Stimulated activated naive CD4-positive, alpha-beta T cell treated with Interleukin-2 at 50 U/mL for 16 hours (primary cell): ENCODE results near the gene SPON2.

ENCODE experiments used
- DNase-seq: peaks from one replicate; lab custom pipeline; 2025; lab: John Stamatoyannopoulos, UW

The SPON2 gene

DNA sequence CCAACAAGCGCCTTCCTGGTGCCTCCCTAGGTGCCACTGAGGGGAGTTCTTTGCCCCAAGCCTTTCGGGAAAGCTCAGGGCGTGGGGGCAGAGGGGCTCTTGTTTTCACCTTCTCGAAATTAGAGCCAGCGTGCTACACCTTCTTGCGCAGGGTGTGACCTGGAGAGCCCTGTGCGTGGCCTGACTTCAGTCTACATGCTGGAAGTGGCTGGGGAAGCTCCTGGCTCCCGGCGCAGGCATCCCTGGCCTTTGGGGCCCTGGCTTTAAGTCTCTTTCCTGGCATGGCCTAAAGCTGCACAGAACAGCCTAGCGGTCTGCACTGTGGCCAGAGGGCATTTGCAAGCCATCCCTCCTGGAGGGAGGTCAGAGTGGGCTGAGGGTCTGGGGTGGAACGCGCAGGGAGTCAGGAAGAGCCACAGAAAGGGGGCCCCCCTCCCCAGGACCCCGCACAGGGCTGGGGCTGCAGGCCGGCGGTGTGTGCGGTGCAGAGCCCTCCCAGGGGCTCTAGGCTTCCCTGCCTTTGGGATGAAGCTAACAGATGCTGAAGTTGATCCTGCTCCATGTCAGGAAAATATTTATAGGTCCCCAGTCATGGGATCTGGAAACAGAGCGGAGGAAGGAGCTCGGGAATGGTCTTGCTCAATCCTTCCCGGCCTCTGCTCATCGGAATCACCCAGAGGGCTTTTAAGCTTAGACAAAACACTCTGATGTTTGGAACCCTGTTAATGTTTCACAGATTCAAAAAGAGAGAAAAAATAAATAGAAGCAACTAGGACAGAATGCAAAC lies 781 bp upstream of the SPON2 start:
- no peak for DNase-seq

DNA sequence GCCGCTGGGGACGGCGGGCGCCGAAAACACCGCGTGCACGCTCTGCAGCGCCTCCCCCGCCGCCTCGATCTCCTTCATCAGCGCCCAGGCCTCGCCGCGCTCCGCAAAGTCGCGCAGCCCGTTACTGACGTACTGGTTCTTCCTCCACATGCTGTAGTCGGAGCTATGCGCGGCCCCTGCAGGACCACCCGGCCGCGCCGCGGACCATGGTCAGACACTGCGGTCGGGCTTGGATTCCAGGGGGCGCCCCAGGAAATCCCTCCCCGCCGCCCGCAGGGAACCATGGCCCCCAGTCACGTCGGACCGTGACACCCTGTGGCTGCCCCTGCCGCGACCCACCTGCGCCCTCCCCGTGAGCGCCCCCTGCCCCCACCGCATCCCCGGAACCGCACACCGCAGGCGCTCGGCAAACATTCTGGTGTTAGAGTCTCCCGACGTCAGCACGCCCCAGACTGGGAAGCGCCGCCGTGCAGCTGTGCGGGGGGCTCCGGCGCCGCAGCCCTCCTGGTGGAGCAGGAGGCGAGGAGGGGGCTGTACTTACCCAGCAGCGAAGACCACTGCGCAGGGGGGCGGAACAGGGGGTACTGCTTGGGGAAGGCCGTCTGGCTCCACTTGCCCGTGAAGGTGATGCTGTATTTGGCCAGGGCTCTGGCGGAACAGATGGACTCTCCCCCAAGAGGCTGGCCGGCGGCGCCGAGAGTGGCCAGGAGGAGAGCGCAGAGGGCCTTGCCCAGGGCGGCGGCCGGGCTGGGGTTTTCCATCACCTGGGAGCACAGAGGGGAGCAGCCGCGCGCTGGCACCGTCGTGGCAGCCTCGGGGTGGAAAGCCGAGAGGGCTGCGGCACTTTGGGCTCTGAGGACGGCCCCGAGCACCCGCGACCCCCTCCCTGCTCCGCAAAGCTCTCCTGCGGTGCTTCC lies 814 bp downstream of the SPON2 start:
- peak; percentile 51 for DNase-seq

DNA sequence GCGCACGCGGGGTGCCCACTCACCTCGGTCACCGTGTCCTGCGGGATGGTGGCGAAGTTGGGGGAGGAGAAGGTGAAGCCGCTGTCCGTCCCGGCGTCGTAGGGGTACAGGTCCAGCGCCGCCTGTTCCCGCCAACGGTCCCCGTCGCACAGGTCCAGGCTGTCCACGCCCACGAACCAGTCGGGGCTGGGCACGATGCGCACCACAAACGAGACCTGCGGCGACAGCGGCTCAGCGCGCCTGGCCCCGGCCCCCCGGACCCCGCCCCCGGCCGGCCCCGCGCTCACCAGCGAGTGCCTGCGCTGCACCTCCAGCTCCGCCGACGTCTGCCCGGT lies 1.4 kb downstream of the SPON2 start:
- DNase-seq: no peak

DNA sequence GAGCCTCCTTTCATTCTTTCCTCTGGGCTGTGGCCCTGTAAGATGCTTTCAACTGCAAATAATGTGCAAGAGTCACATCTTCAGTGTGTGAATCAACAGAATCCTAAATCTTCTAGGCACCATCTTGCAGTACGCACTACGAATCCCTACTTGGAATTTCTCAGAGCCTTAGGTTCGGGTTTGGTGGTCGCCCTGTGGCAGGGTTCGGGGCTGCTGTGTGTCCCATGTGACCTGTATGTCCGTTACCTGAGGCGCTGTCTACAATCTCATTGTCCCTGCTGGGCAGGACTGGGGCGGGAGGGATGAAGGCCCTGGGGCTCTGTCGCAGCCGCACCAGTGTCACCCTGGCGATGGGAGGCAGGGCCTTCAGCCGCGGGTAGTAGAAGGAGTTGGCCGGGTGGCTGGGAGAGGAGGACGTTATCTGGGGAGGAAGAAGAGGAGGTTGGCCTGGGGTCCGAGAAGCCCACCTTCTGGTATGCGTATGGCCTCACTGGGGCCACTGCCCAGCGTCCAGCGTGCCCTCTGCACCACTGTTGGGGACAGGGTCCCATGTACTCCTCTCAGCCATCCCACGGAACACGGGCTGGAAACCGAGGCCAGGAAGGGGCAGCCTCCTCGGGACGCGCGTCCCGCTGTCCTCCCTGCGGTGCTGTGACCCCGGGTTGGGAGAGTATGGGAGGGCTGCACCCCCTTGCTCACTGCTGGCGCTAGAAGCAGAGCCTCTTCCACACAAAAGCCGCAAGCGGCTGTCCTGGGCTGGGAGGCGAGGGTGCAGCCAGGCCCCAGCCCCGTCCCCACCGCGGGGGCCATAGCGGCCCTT lies 2.0 kb downstream of the SPON2 start:
- DNase-seq: no peak

DNA sequence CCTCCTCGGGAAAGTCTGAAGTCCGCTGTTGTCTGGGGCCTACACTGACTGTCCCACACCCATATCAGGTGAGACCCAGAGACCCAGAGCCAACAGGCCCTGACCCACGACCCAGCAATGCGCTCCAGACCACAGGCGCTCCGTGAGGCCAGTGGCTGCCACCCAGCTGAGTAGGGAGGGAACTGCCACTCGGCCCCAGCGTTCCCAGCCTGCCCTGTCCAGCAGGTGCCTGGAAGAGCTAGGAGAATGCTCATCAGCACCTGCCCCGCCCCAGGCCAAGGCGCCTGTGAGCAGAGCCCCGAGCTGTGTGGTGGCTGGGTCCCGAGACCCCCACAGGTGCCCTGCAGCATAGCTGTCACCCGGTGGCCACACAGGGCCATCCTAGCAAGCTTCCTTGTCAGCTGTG lies 2.7 kb downstream of the SPON2 start:
- no peak for DNase-seq

DNA sequence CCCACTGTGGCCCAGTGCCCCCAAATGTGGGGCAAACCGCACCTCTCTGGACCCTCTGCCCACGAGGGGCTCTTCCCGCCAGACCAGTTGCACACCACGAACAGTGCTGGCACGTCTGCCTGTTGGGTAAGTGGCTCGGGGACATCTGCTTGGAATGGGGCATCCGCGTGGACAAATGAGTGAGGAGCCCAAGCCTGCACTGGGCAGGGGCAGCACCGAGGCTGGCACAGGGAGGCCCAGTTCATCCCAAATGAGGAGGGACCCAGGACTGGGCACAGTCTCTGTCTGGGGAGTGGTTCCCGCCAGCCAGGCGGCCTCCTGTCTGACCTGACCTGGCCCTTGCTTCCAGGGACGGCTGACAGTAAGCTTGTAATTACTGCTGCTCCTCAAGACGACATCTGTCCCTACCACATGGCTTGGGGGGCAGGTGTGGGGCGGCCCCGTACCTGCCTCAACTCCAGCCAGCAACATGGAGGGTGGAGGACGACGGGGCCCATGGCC lies 3.2 kb downstream of the SPON2 start:
- DNase-seq: no peak

DNA sequence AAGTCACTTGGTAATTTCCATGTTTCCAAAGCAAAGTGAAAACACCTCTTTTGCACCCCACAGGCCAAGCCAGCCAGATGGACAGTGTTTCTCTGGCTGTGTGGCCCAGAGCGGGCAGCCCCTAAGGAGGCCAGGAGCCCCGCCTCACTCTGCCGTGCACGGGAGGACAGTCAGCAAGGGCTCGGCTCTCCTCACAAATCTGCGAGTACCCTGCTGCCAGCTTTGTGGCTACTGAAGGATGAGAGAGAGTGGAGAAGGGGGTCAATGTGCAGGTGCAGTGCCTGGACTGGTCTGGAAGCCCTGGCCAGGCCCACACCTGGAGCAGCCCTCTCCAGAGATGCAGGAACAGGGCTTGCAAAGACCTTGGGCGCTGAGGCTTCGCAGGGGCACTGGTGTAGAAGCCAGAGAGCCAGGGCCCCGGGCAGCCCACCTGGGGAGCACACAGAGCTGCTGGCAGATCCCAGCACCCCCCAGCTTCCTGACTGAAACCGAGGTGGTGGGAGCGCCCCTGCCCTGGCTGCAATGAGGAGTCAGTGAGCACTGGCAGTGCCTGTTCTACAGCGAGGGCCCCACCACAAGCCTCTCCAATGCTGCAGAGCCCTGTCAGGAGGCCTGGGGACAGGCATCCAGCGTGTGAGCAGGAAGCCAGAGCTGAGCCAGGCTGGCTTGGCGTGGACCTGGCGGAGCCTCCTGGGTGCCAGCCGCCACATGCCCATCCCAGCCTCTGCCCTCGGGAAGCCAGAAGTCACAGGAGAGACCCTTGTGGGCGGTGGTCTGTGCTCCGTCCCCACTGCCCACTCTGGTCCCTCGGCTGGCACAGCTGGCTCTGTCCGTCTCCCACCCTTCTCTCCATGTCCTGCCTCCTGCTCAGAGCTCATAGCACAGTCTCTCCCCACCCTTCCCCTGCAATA lies 3.9 kb downstream of the SPON2 start:
- no peak for DNase-seq

DNA sequence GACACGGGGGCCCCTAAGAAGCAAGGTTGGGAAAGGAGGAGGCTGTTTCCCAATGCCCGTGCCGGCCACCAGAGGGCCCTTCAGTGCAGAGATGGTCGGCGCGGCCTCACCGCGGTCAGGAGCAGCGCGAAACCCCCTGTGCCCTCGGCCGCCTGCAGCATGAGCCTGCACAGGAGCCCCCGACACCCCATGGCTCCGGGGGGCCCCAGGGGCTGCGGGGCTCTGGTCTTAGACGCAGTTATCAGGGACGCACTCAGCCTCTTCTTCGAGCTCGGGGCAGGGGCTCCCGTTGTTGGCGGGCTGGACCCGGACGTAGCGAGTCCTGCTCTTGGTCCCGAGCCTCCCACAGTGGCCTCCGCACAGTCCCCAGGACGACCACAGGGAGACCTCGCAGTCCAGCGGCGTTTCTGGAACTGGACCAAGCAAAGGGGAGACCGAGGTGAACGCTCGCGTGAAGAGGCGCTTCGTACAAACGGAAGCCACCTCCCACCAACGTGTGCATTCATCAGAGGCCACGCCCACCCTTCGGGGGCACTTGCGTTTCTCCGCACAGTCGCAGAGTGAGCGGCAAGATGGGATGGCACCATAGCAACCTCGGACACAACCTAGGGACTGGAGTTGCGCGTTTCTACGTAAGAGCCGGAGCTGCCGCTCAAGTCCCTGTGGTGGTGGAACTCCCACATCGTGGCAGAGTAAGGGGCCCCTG lies 5.0 kb downstream of the SPON2 start:
- peak; percentile 87 for DNase-seq

DNA sequence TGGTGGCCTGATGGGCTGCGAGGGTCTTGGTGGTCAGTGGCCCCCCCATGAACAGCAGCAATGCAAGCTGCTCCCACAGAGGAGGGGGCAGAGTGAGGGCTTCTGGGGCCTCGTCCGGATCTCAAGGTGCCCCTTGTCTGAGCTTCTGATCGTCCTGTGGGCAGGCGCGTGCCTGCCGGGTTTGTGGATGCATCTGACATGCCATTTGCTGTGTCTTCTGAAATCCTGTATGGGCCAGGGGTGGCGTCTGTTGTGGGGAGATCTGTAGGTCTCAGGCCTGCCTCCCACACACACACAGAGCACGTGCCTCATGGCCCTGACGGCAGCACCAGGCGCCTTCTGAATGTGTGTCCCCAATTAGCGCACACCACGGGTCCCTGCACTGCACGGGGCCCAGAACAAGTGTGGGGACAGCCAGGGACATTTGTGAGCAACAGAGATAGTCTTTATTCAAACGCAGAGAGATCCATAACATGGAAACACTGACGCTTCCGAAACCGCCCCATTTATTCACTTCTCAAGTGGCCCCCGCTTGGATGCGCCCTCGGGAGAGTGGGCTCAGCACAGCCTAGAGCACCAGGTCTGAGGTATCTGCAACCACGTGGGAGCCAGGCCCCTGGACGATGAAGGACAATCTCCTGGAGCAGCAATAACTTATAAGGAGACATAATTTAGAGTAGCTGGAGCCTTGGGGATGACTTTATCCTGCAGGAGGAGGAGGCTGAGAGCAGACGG lies 5.7 kb downstream of the SPON2 start:
- no peak for DNase-seq

DNA sequence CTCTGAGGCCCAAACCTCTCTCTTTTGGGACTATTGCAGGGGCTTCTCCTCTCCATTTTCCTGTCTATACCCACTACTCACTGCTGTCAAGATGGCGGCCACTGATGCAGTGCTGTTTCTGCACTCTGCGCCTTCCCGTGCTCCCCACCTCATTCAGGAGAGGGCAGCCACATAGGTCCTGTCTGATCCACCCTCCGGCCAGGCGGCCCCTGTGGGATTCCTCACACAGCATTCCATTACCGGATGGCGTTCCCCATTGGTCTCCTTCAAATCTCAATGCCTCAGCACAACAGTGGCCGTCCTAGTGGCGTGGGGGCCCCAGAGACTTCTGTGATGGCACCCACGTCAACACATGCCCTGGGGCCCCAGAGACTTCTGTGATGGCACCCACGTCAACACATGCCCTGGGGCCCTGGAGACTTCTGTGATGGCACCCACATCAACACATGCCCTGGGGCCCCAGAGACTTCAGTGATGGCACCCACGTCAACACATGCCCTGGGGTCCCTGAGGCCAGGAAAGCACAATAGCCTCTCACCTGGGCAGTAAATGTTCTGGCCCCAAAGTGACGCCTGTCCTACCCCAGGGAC lies 7.3 kb downstream of the SPON2 start:
- no peak for DNase-seq

DNA sequence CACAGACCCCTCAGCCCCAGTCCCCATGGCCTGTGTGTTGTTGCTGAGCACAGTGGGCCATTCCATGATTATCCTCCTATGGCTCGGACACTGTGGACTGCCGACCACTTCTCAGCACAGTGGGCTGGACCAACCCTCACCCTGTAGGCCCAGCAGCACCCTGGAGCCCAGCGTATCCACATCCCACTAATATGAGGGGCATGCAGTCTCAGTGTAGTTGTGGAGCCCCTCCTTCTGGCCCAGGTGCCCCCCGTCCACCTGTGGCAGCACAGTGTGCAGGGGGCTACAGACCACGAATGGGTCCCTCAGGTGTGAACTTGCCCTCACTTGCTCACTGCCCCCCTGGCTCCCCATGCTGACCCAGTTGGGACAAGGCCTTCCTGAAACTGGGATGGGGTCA lies 7.9 kb downstream of the SPON2 start:
- no peak for DNase-seq

DNA sequence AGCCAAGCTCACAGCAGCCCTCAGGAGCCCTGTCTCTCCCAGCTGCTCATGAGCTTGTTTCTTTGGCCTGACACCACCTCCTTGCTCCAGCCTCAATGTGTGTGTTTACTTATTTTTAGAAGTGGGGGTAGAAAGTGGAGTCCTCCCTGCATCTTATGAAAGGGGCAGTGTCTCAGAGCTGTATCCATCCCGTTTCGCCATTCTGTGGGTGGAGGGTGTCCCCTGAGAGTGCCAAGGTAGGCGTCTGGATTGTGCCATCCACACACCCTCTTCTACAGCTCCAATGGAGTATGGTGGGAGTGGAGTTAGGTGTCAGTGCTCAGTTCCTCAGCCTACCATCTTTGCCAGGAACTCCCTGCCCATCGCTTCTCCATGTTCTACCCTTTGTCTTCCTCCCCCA lies 8.3 kb downstream of the SPON2 start:
- DNase-seq: no peak

DNA sequence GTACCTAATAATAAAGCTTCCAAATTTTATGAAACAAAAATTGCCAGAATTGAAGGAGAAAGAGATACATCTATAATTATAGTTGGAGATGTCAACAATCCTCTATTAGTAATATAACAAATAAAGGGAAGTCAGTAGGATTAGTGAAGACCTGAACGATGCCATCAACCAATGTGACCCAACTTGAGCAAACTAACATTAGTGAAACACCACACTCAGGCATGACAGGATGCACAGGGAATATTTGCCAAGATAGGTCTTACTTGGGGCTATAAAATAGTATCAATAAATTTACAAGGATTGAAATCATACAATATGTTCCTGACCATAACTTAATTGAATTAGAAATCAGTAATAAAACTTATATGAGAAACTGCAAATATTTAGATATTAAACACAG lies 12.0 kb downstream of the SPON2 start:
- no peak for DNase-seq

DNA sequence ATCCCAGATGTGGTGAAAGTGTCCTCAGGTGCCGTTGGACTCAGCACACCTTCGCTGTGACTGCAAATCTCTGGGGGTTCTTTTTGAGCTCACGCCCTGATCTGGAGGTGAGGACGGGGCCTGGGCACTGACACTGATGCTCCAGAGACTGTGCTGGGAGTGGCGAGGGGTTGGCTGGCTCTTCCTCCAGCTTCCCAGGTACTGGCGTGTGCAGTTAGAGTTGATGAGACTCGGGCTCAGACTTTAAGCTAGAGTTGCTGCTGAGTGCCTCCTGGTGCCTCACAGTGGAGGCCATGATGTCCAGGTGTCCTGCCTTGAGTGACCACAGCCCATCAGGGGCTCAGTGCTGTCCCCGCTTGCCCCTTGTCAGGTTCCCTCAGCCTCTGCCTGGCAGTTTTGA lies 16.3 kb downstream of the SPON2 start:
- DNase-seq: no peak

DNA sequence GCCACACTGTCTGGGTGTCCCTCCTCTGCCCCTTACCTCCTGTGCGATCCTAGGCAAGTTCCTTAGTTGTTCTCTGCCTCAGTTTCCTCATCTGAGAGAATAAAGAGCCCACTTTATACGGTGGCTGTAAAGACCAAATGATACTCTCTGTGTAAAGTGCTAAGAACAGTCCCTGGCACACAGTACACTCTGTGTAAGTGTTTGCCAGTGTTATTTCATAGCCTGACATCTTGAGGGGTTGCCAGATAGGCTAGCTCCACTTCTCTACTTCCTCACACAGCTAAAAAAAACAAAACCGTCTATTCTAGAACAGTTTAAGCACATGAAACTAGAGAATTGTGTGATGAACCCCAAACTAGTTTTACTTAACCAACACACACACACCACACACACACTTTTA lies 17.1 kb downstream of the SPON2 start:
- DNase-seq: no peak

DNA sequence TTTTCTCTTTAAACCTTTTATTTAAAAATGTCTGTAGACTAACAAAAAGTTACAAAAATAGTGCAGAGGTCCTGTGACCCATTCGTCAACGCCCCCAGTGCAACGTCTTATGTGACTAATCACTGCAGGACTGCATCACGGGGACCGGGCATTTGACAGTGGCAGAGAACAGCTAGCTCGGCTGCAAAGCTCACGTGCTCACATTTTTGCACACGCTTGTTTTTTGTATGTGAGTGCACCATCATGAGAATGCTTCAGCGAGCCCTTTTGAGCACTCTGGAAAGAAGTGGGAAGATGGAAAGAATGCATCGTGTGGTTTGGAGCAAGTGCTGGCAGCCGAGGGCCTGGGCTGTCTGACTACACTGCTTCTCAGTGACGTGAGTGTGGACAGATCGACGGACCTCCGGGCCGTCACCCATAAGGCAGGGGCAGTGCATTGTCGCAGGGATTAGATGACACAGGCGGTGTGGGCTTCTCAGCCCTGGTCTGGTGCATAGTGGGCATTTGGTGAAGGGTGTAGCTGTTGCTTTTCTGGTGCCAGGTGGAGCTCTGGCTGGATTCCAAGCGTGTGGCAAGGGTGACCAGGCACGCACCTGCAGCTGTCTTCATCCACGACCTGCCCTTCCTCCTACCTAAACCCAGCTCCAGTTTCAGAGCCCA lies 17.7 kb downstream of the SPON2 start:
- DNase-seq: no peak

DNA sequence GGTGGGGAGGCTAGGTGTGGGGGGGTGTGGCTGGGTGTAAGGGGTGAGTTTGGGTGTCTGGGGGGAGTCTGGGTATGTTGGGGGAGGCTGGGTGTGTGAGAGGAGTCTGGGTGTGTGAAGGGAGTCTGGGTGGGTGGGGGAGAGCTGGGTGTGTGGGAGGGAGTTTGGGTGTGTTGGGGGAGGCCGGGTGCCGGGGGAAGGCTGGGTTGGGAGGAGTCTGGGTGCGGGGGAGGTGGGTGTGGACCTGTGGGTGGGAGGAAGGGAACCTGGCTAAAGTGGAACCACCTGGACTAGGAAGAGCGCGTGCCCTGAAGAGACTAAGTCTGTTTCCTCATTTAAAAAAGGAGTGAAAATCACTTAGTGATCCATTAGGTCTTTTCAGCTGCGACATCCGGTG lies 18.3 kb downstream of the SPON2 start:
- no peak for DNase-seq

DNA sequence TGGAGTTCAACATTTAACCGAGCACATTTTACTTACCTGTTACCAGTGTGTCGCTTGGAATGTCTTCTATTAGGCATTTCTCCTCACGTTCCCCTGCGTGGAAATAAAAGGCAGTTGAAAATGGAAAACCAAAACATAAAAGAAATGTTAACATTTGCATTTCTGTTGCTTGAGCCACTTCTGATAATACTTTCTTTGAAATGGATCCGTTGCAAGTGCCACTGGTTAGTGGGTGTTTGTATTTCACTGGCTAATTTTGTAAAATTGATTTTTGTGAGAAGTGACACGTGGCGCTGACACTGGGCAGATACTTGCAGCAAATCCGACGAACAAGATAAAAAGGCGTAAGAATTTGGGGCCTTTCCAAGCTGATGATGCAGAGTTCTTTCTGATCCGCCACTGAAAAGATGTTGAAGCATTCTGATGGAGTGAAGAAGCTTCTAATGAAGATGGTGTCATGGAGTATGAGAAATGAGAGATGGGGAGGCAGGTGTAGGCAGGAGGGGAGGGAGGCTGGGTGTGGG lies 18.8 kb downstream of the SPON2 start:
- no peak for DNase-seq

DNA sequence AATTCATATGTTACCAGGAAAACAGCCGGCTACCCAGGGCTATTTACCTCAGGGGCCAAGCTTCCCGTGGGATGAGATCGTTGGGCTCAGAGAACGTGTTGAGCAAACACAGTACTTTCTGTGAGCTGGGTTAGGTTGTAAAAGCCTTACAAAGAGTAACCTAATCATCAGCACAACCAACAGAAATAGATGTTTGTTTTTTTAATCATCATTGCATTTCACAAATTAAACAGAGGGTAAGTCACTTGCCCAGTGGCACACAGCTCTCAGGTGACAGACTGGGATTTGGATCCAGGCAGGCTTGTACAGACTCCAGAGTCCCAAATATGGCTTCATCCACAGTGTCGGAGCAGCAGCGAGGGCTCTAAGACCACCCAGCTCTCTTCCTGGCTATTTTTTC lies 20.1 kb downstream of the SPON2 start:
- no peak for DNase-seq
